ENCODE measurements around the gene ANGEL1.

DNA sequence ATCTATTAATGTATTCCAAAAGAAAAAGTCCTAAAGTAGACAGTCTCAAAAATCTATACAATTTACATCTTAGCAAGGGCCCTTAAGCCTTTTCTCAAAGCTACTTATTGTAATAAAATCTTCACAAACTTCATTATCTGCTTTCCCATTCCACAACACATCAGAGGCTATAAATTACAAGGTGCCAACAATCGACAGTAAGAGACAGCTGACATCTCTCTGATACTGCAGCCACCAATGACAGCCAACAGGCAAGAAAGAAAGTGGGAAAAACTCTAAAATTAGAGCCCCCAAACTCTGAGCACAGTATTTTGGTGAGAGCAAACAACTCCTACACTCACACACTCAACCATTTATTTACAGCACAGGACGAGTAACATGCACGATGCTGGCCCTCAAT lies 2.2 kb downstream of the ANGEL1 start:
- TF ChIP-seq, protein P1, sequence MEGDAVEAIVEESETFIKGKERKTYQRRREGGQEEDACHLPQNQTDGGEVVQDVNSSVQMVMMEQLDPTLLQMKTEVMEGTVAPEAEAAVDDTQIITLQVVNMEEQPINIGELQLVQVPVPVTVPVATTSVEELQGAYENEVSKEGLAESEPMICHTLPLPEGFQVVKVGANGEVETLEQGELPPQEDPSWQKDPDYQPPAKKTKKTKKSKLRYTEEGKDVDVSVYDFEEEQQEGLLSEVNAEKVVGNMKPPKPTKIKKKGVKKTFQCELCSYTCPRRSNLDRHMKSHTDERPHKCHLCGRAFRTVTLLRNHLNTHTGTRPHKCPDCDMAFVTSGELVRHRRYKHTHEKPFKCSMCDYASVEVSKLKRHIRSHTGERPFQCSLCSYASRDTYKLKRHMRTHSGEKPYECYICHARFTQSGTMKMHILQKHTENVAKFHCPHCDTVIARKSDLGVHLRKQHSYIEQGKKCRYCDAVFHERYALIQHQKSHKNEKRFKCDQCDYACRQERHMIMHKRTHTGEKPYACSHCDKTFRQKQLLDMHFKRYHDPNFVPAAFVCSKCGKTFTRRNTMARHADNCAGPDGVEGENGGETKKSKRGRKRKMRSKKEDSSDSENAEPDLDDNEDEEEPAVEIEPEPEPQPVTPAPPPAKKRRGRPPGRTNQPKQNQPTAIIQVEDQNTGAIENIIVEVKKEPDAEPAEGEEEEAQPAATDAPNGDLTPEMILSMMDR (conservative IDR thresholded peaks at IDR 0.05; ENCODE audit: low read depth, low read length), result no peak
- TF ChIP-seq EZH2 (IDR thresholded peaks at IDR 0.05; ENCODE audit: borderline replicate concordance, low read depth, low read length, poor library complexity, severe bottlenecking), result no peak
